ENCODE results near the gene GPR158. TPM values are rescaled to one million over a fixed set of nuclear protein-coding genes. Genes with fewer than 3 reads are reported as not detected.

The GPR158 gene
- total and polyA plus RNA-seq, 4 donors = 0.42 TPM; not detected in 3

DNA sequence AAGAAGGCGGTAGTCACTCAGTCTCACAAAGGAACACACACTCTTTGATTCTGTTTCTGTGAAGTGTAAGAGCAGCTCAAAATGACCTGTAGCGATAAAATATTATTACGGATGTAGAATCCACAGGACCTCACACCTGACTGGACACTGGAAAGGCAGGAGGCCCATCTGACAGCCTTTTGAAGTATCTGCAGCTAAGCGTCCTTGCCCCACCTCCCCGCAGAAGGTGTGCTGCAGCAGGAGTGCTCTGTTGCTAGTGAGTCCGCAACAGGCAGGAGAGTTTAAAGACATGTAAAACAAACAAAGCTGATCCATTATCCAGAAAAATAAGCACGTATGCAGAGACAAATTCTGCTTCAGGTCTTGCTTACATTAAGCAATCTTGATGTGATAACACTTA is 355.5 kb downstream of the GPR158 start:
- WGBS, 2 donors = 69 to 72% methylated on average over 7 of the region's 7 CpGs
- DNase-seq = no peak
- Histone ChIP-seq H3K9me3 (ENCODE audit: control insufficient read depth, low read length) (no peaks in the 10 kb centered on the region), H3K36me3 (ENCODE audit: control insufficient read depth in 1 of 2, insufficient read depth in 2 of 2, low read length in 1 of 2) (no peaks in the 10 kb centered on the region), H3K27me3 (ENCODE audit: control insufficient read depth in 1 of 2, insufficient read depth in 2 of 2, low read length in 1 of 2) (no peaks in the 10 kb centered on the region), H3K27ac (ENCODE audit: low read depth in 1 of 2, low read length in 2 of 2) (no peak overlapping the region), H3K4me1 (ENCODE audit: control insufficient read depth in 1 of 2, insufficient read depth in 2 of 2, low read length in 2 of 2) (no peaks in the 10 kb centered on the region), H3K4me3 (ENCODE audit: low read length in 2 of 2) (no peak overlapping the region)
- ATAC-seq (ENCODE audit: low FRiP score) = no peak
- intact Hi-C loops (cut with DNase I) = no loop called here

DNA sequence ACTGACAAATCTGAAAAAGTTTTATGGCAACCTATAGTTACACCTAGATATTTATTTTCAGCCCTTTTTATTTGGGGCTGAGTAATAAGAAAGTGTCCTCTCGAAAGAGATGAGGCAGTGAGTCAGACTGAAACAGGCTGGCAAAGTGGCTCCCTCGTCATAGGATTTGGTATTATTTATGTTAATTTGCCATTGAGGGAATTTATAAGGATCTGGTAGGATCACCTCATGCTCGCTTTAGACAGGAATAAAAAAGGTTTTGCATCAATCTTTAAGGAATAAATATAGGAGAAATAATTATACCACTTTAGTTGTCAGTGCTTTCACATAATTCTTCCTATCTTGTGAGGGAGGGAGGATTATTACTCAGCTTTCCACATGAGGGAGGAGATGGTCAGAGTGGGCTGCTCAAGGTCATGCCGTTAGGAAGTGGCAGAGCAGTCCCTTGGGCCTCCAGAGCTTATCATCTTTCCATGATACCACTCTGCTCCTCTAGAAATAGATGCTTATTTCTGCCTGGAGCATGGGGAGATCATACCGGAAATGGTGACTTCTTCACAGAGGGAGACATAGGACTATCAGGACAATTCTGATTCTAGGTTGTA is 356.8 kb downstream of the GPR158 start:
- intact Hi-C loops (cut with DNase I) = no loop called here
- Histone ChIP-seq H3K4me1 (ENCODE audit: control insufficient read depth in 1 of 2, insufficient read depth in 2 of 2, low read length in 2 of 2) (no peaks in the 10 kb centered on the region), H3K27me3 (ENCODE audit: control insufficient read depth in 1 of 2, insufficient read depth in 2 of 2, low read length in 1 of 2) (no peaks in the 10 kb centered on the region), H3K27ac (ENCODE audit: low read depth in 1 of 2, low read length in 2 of 2) (no peak overlapping the region), H3K4me3 (ENCODE audit: low read length in 2 of 2) (no peak overlapping the region), H3K9me3 (ENCODE audit: control insufficient read depth, low read length) (no peaks in the 10 kb centered on the region), H3K36me3 (ENCODE audit: control insufficient read depth in 1 of 2, insufficient read depth in 2 of 2, low read length in 1 of 2) (no peaks in the 10 kb centered on the region)
- WGBS, 2 donors = 64 to 66% methylated on average over 5 of the region's 5 CpGs
- DNase-seq (no peak), ATAC-seq (ENCODE audit: low FRiP score) (no peak)

DNA sequence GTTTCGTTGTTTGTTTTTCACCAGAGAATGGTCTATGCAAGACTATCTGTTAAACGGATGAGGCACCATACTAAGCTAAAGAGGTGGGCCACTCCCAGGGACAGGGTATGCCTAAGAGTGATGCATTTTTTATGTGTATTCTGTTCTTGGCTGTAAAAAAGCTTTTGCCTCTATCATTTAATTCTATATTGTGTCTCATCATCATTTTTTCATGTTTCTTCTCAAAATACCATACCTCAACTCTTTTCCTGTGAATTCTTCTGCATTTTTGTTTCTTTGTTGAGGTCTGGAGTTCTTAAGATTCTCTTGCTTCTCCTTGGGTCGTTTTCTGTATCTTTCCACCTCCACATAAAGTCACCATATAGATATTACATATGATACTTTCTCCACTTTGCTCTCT is 357.4 kb downstream of the GPR158 start:
- ATAC-seq (ENCODE audit: low FRiP score) (no peak), DNase-seq (no peak)
- WGBS, 2 donors = 63 to 64% methylated on average over 3 of the region's 3 CpGs
- H3K4me3 ChIP-seq (ENCODE audit: low read length in 2 of 2) = no peak overlapping the region
- intact Hi-C loops (cut with DNase I) = no loop called here
- no peaks in the 10 kb centered on the region for H3K4me1 ChIP-seq (ENCODE audit: control insufficient read depth in 1 of 2, insufficient read depth in 2 of 2, low read length in 2 of 2)
- H3K27me3 ChIP-seq (ENCODE audit: control insufficient read depth in 1 of 2, insufficient read depth in 2 of 2, low read length in 1 of 2) = no peaks in the 10 kb centered on the region
- no peak overlapping the region for H3K27ac ChIP-seq (ENCODE audit: low read depth in 1 of 2, low read length in 2 of 2)
- no peaks in the 10 kb centered on the region for H3K9me3 ChIP-seq (ENCODE audit: control insufficient read depth, low read length)
- no peaks in the 10 kb centered on the region for H3K36me3 ChIP-seq (ENCODE audit: control insufficient read depth in 1 of 2, insufficient read depth in 2 of 2, low read length in 1 of 2)

DNA sequence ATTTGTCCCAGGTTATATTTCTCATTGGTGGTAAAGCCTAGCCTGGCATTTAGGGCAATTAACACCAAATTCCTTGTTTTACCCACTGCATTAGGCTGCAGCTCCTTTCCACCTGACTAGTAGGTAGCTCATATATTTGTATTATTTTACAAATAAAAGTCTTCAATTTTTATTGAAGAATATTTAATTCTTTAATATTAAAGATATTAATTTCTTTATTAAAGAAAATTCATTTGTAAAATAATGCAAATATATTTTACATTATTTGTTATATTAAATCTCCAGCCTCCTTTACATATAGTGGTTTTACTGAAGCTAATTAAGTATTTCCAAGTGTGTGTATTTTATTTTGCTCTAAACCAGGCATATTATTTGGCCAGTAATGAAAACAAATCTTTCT is 361.2 kb downstream of the GPR158 start:
- H3K4me3 ChIP-seq (ENCODE audit: low read length in 2 of 2) = no peak overlapping the region
- intact Hi-C loops (cut with DNase I) = no loop called here
- H3K27ac ChIP-seq (ENCODE audit: low read depth in 1 of 2, low read length in 2 of 2) = no peak overlapping the region
- ATAC-seq (ENCODE audit: low FRiP score) (no peak), DNase-seq (no peak)
- H3K9me3 ChIP-seq (ENCODE audit: control insufficient read depth, low read length) = no peaks in the 10 kb centered on the region
- H3K27me3 ChIP-seq (ENCODE audit: control insufficient read depth in 1 of 2, insufficient read depth in 2 of 2, low read length in 1 of 2) = no peaks in the 10 kb centered on the region
- no peaks in the 10 kb centered on the region for H3K36me3 ChIP-seq (ENCODE audit: control insufficient read depth in 1 of 2, insufficient read depth in 2 of 2, low read length in 1 of 2)
- H3K4me1 ChIP-seq (ENCODE audit: control insufficient read depth in 1 of 2, insufficient read depth in 2 of 2, low read length in 2 of 2) = no peaks in the 10 kb centered on the region

DNA sequence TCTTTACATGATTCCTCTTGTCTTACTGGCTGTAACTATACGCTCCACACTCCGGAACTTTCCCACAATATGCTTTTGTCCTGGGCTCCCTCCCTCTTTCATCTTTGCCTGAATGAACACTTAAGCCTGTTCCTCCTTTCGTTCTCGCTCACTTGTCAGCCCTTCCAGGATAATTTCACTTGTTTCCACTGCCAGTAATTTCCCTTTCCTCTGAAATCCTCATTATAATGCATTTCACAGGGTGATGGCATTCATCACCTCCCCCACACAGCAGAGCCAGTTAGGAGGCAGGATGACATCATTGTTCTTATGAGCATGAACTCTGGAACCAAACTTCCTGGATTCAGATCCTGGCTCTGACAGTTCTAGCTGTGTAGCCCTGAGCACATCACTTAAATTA is 372.6 kb downstream of the GPR158 start:
- Histone ChIP-seq H3K4me3 (ENCODE audit: low read length in 2 of 2) (no peak overlapping the region), H3K27me3 (ENCODE audit: control insufficient read depth in 1 of 2, insufficient read depth in 2 of 2, low read length in 1 of 2) (peaks cover 0 to 2% of the 10 kb centered on the region in 2 donors), H3K4me1 (ENCODE audit: control insufficient read depth in 1 of 2, insufficient read depth in 2 of 2, low read length in 2 of 2) (no peaks in the 10 kb centered on the region), H3K27ac (ENCODE audit: low read depth in 1 of 2, low read length in 2 of 2) (no peak overlapping the region), H3K36me3 (ENCODE audit: control insufficient read depth in 1 of 2, insufficient read depth in 2 of 2, low read length in 1 of 2) (no peaks in the 10 kb centered on the region), H3K9me3 (ENCODE audit: control insufficient read depth, low read length) (peaks cover 1% of the 10 kb centered on the region)
- DNase-seq (no peak), ATAC-seq (ENCODE audit: low FRiP score) (no peak)
- intact Hi-C loops (cut with DNase I) = no loop called here
- 58 to 61% methylated on average over 4 of the region's 4 CpGs for WGBS, 2 donors

DNA sequence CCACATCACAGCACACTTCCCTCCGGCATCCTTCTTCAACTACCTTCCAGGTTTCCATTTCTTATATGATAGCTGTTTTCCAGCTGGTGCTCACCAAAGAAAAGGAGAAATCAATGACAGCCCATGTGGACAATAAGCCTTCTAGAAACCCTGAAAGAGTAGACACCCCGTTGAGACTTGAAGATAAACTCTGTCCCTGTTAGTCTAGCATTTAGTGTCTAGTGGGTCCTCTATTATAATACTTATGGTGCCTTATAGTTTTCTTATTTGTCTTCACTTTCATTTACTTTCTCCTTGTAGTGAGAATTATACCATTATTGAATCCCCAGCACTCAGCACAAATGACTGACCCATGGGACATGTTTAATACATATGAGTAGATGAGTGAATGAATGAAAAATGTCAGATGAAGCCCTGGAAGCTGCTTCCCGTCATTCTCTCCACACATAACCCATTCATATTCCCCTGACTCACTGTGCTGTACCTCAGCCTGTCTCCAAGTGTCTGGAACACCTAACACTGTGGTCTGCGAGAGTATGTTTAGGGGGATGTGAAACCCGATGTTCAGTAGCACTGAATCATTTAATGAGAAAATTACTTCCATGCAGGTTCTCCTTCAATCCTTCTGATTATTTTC is 377.6 kb downstream of the GPR158 start:
- Histone ChIP-seq H3K36me3 (ENCODE audit: control insufficient read depth in 1 of 2, insufficient read depth in 2 of 2, low read length in 1 of 2) (no peaks in the 10 kb centered on the region), H3K27me3 (ENCODE audit: control insufficient read depth in 1 of 2, insufficient read depth in 2 of 2, low read length in 1 of 2) (peaks cover 0 to 2% of the 10 kb centered on the region in 2 donors), H3K4me3 (ENCODE audit: low read length in 2 of 2) (no peak overlapping the region), H3K9me3 (ENCODE audit: control insufficient read depth, low read length) (no peaks in the 10 kb centered on the region), H3K27ac (ENCODE audit: low read depth in 1 of 2, low read length in 2 of 2) (no peak overlapping the region), H3K4me1 (ENCODE audit: control insufficient read depth in 1 of 2, insufficient read depth in 2 of 2, low read length in 2 of 2) (no peaks in the 10 kb centered on the region)
- no peak for DNase-seq
- intact Hi-C loops (cut with DNase I) = no loop called here
- 72 to 74% methylated on average over 5 of the region's 5 CpGs for WGBS, 2 donors
- ATAC-seq (ENCODE audit: low FRiP score) = no peak

DNA sequence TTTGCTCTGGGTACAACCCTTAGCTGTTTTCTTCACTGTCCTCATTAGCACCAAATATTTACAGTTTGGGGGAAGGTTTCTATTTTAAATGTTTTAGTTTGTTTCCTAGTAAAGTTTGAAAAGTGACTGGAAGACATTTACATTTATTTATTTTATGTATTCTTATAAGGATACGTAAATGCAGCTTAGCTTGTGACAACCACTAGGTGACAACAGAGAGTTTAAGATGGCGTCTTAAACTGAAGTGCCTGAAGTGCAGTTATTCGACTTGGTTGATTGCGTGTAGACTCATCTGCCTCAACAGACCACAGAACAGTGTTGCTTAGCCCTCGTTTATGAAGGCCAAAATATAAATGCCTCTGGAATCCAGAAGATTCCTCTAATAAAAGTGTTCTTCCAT is 381.1 kb downstream of the GPR158 start:
- 86 to 87% methylated on average over 5 of the region's 5 CpGs for WGBS, 2 donors
- peaks cover 0 to 2% of the 10 kb centered on the region in 2 donors for H3K27me3 ChIP-seq (ENCODE audit: control insufficient read depth in 1 of 2, insufficient read depth in 2 of 2, low read length in 1 of 2)

DNA sequence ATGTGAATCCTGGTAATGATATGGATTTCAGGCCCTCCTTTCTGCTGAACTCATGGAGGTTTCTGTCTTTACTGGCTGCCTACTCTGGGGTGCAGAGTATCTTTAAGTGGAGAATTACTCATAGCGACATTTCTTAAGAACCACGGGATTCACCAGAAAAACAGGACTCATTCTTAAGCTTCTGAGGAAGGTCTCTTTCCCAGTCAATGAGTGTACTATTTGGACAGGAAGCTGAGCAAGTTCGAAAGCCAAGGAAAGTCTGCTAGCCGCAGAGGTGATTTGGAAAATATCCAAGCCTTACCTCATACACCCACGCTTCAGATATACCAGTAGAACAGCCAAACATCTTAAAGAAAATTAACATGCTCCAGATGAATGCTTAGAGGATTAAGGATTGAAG is 381.7 kb downstream of the GPR158 start:
- intact Hi-C loops (cut with DNase I) = no loop called here
- ATAC-seq (ENCODE audit: low FRiP score) = no peak
- Histone ChIP-seq H3K4me3 (ENCODE audit: low read length in 2 of 2) (no peak overlapping the region), H3K36me3 (ENCODE audit: control insufficient read depth in 1 of 2, insufficient read depth in 2 of 2, low read length in 1 of 2) (no peaks in the 10 kb centered on the region), H3K9me3 (ENCODE audit: control insufficient read depth, low read length) (no peaks in the 10 kb centered on the region), H3K4me1 (ENCODE audit: control insufficient read depth in 1 of 2, insufficient read depth in 2 of 2, low read length in 2 of 2) (no peaks in the 10 kb centered on the region), H3K27ac (ENCODE audit: low read depth in 1 of 2, low read length in 2 of 2) (no peak overlapping the region), H3K27me3 (ENCODE audit: control insufficient read depth in 1 of 2, insufficient read depth in 2 of 2, low read length in 1 of 2) (peaks cover 0 to under 1% of the 10 kb centered on the region in 2 donors)
- no peak for DNase-seq
- WGBS, 2 donors = 26 to 28% methylated on average over 5 of the region's 5 CpGs

More for the DNA sequence above, 381.1 kb downstream of the GPR158 start:
- Histone ChIP-seq H3K36me3 (ENCODE audit: control insufficient read depth in 1 of 2, insufficient read depth in 2 of 2, low read length in 1 of 2) (no peaks in the 10 kb centered on the region), H3K4me3 (ENCODE audit: low read length in 2 of 2) (no peak overlapping the region), H3K9me3 (ENCODE audit: control insufficient read depth, low read length) (no peaks in the 10 kb centered on the region), H3K27ac (ENCODE audit: low read depth in 1 of 2, low read length in 2 of 2) (no peak overlapping the region), H3K4me1 (ENCODE audit: control insufficient read depth in 1 of 2, insufficient read depth in 2 of 2, low read length in 2 of 2) (no peaks in the 10 kb centered on the region)
- DNase-seq (no peak), ATAC-seq (ENCODE audit: low FRiP score) (no peak)
- intact Hi-C loops (cut with DNase I) = no loop called here

DNA sequence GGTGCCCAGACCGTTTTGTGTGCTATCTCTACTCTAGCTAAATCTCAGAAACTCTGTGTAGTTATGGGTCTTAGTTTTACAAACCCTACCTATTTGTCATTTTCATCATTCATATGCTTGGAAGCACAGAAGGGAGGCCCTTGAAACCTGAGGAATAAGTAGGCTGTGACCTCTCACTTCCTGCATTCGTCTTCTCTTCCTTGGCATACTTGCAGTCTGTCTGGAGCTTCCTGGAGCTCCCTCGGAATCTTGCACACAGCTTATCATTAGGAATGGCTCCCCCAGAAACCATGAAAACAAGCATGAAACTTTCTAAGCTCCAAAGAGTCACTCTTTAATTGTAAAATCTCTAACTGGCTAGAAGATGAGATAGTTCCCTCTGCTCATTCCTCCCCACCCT is 382.3 kb downstream of the GPR158 start:
- Histone ChIP-seq H3K36me3 (ENCODE audit: control insufficient read depth in 1 of 2, insufficient read depth in 2 of 2, low read length in 1 of 2) (no peaks in the 10 kb centered on the region), H3K9me3 (ENCODE audit: control insufficient read depth, low read length) (no peaks in the 10 kb centered on the region), H3K27me3 (ENCODE audit: control insufficient read depth in 1 of 2, insufficient read depth in 2 of 2, low read length in 1 of 2) (no peaks in the 10 kb centered on the region), H3K4me3 (ENCODE audit: low read length in 2 of 2) (no peak overlapping the region), H3K27ac (ENCODE audit: low read depth in 1 of 2, low read length in 2 of 2) (no peak overlapping the region), H3K4me1 (ENCODE audit: control insufficient read depth in 1 of 2, insufficient read depth in 2 of 2, low read length in 2 of 2) (no peaks in the 10 kb centered on the region)
- WGBS, 2 donors = 17 to 20% methylated on average over 3 of the region's 3 CpGs
- DNase-seq = no peak
- ATAC-seq (ENCODE audit: low FRiP score) = no peak
- intact Hi-C loops (cut with DNase I) = no loop called here
